Measurements from ENCODE around the gene EGLN2.
A peak's percentile ranks its signal among the peaks of the same experiment; 100 is the strongest.

The EGLN2 gene

DNA sequence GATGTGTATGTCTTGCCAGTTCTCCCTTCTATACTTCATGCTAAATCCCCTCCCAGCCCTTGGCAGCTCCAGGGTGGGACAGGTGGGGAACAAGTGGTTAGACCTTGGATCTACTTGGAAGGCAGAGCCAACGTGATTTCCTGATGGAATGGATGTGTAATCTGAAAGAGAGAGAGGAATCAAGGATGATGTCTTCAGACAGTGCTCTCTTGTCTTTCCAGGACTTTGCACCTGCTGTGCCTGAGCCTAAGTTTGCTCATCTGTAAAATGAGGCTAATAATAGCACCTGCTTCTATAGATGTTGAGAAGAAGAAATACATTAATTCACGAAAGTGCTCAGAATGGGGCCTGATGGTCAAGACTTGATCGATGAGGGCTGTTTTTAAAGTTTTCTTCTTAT, 7.0 kb upstream of the EGLN2 start:
- TF ChIP-seq, protein P1, sequence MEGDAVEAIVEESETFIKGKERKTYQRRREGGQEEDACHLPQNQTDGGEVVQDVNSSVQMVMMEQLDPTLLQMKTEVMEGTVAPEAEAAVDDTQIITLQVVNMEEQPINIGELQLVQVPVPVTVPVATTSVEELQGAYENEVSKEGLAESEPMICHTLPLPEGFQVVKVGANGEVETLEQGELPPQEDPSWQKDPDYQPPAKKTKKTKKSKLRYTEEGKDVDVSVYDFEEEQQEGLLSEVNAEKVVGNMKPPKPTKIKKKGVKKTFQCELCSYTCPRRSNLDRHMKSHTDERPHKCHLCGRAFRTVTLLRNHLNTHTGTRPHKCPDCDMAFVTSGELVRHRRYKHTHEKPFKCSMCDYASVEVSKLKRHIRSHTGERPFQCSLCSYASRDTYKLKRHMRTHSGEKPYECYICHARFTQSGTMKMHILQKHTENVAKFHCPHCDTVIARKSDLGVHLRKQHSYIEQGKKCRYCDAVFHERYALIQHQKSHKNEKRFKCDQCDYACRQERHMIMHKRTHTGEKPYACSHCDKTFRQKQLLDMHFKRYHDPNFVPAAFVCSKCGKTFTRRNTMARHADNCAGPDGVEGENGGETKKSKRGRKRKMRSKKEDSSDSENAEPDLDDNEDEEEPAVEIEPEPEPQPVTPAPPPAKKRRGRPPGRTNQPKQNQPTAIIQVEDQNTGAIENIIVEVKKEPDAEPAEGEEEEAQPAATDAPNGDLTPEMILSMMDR (IDR thresholded peaks at IDR 0.05) = no peak

GRCh38 chr19:40797166-40797962, 1.6 kb upstream of the EGLN2 start:
- TF ChIP-seq, protein P1 (IDR thresholded peaks at IDR 0.05) = no peak

DNA sequence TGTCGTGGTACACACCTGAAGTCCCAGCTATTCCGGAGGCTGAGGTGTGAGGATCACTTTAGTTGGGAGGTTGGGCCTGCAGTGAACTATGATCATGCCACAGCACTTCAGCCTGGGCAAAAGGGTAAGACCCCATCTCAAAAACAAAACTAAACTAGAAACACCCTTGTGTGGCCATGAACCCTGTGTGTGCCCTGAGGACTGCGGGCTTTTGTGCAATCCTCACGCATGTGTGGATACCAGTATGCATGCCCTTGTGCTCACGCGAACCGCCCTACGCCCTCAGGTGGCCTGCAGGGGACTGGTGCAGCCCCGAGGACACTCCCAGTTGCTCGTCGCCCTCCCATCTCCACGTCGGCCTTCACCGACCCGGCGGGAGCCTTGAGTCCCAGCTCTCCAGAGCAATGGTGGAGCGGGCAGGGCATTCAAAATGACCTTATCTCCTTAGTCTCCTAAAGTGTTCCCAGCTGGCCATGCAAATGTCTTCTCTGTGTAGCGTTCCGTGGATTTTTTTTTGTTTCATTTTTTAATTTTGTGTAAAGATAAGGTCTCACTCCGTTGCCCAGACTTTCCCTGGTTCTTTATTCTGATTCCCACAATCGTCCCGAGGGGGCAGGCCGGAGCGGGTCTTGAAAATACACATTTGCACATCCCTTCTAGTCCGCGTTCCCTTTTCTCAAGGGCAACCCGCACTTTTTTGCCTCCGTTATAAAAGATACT, 868 bp upstream of the EGLN2 start:
- TF ChIP-seq, protein P1 (IDR thresholded peaks at IDR 0.05) = 0 out of 2 replicates have a peak, but pooled peaks have one; percentile 21

GRCh38 chr19:40799558-40800338, 757 bp downstream of the EGLN2 start:
- TF ChIP-seq, protein P1 (IDR thresholded peaks at IDR 0.05) = no peak

- TF ChIP-seq, protein P1 (IDR thresholded peaks at IDR 0.05) = no peak
These were observed 1.5 kb downstream of the EGLN2 start for GRCh38 chr19:40800339-40800996.

DNA sequence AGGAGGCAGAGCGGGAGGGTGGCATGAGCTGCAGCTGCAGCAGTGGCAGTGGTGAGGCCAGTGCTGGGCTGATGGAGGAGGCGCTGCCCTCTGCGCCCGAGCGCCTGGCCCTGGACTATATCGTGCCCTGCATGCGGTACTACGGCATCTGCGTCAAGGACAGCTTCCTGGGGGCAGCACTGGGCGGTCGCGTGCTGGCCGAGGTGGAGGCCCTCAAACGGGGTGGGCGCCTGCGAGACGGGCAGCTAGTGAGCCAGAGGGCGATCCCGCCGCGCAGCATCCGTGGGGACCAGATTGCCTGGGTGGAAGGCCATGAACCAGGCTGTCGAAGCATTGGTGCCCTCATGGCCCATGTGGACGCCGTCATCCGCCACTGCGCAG, 2.0 kb downstream of the EGLN2 start:
- TF ChIP-seq, protein P1 (IDR thresholded peaks at IDR 0.05) = no peak

All from LNCAP (cell line).